Ovary (tissue), 9 donors: Measurements from ENCODE around the gene MGA. TPM values are rescaled to one million over a fixed set of nuclear protein-coding genes. Genes with fewer than 3 reads are reported as not detected.

ENCODE experiments used
- DNase-seq, 5 donors: peaks; one replicate each; pipeline ENCODE4 v3.0.0-alpha.2; 2019 to 2020
- H3K27ac ChIP-seq, 2 donors: fragments of 200-600 bp; one replicate each; pipeline versions ENCODE4 v1.5.1 to v1.8.0; 2019 to 2022
- H3K27me3 ChIP-seq: fragments of 200-600 bp; one replicate; pipeline ENCODE4 v1.8.0; 2022
- H3K36me3 ChIP-seq: fragments of 200-600 bp; sonication (generic); one replicate; pipeline ENCODE4 v1.5.1; 2019
- H3K4me1 ChIP-seq: one replicate; pipeline ENCODE4 v1.8.1; 2013; ENCODE audit warnings: mild to moderate bottlenecking, moderate library complexity; ENCODE audit not compliant: insufficient read depth
- H3K4me3 ChIP-seq: fragments of 200-600 bp; sonication (generic); one replicate; pipeline ENCODE4 v1.5.1; 2017
- H3K9me3 ChIP-seq, 2 donors: fragments of 200-600 bp in 1 of 2; sonication (generic) in 1 of 2; one replicate each; pipeline versions ENCODE4 v1.5.1 to v1.8.1; 2013 to 2019; ENCODE audit warnings: mild to moderate bottlenecking in 1 of 2, moderate library complexity in 1 of 2
- CTCF ChIP-seq, 3 donors: fragments of 450-650 bp in 2 of 3; fragments of 200-600 bp in 1 of 3; IDR thresholded peaks; one replicate each; pipeline versions ENCODE4 v1.5.1 to v1.8.0; 2016 to 2022; ENCODE audit warnings: antibody characterized with exemption in 3 of 3, mild to moderate bottlenecking in 1 of 3
- EP300 ChIP-seq: sonication (generic); formaldehyde crosslinking; IDR thresholded peaks from one replicate; pipeline ENCODE4 v1.6.1; 2017; ENCODE audit warnings: antibody characterized with exemption
- POLR2A ChIP-seq: fragments of 450-650 bp; IDR thresholded peaks from one replicate; pipeline ENCODE4 v1.6.1; 2017; ENCODE audit warnings: antibody characterized with exemption, mild to moderate bottlenecking, moderate library complexity
- WGBS, 3 donors: extraction: QIAGEN DNeasy Blood & Tissue Kit in 1 of 3; methylation state at CpG; one replicate each; pipeline versions ENCODE4 v1.1.5 to v1.1.7; 2013 to 2017; 5-methylcytosine and 5-hydroxymethylcytosine counted together
- intact Hi-C, 4 donors: fragments of 100-400 bp; cut with DNase I; formaldehyde crosslinking; loops; one replicate each; pipeline versions ENCODE4 v1.11.0 to v1.15.1; 2022 to 2023
- polyA plus RNA-seq, 2 donors: library from polyadenylated mRNA; stranded (reverse); fragments of 200-250 nt in 1 of 2; fragments of 350-450 nt in 1 of 2; fragmentation: Illumina TruSeq in 1 of 2; extraction: RNeasy Lipid Tissue Mini Kit (QIAGEN cat#74804) in 1 of 2; gene quantifications; one replicate each; pipeline ENCODE4 v1.2.3, GENCODE V29; 2013 to 2014
- total RNA-seq, 7 donors: library from RNA; depleted of rRNA in 2 of 7; stranded (reverse); fragments of >200 nt in 2 of 7; fragmentation: NEBNext Ultra II Directional in 3 of 7; extraction: Animal tissue kit (Norgen Biotek cat#: 25700) in 3 of 7; gene quantifications; one replicate each; pipeline versions ENCODE4 v1.1.0 to v1.2.4, GENCODE V29; 2016 to 2023
- donor health status: DM: no; HTN: no; CAD: no; lungs with moderate emphysema.
- donor health status: DM: no; HTN: no; CAD: no.
- donor health status: Bipolar disorder and iron deficiency.
- donor health status: DM: yes; HTN: yes; CAD: no.
- donor health status: DM: no; HTN: no; CAD: no.
- donor health status: DM: yes; HTN: yes; CAD: no.

MGA gene
- total and polyA plus RNA-seq, 9 donors: 7.1 to 90.2 (median 60.9) TPM

DNA sequence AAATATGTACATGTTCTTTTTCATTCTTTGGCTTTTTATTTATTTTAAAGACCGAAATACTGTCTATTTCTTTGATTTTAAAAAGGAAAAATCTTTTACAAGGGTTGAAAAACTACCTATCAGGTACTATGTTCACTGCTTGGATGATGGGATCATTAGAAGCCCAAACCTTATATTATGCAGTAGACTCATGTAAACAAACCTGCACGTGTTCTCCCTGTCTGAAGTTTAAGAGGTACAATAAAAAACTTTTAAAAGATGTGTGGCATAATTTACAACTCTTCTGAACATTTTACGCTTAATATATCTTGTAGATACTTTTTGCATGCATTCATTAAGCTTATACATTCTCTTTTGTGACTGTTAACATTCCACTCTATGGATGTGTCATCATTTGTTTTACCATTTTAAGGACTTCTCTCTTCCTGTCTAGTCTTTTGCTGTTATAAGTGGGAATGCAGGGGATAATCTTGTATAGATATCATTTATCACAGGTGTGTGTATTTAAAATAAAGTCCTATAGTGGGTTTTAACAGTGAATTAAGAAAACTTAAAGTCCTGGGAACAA is 6.2 kb downstream of the MGA start:
- DNase-seq: no peak
- Histone ChIP-seq H3K36me3 (no peaks in the 10 kb centered on the region), H3K9me3 (no peaks in the 10 kb centered on the region), H3K27ac (no peak overlapping the region), H3K4me1 (no peaks in the 10 kb centered on the region), H3K4me3 (no peak overlapping the region), H3K27me3 (no peaks in the 10 kb centered on the region)
- intact Hi-C loops: no loop called here
- WGBS, 3 donors: 76 to 80% (median 78%) methylated on average over 3 of the region's 3 CpGs
- TF ChIP-seq CTCF (IDR thresholded peaks at IDR 0.05) (no peak), EP300 (no peak), POLR2A (no peak)

GRCh38 chr15:41669701-41670100 is 9.5 kb downstream of the MGA start:
- no peak for DNase-seq
- H3K9me3 ChIP-seq: no peaks in the 10 kb centered on the region
- no peaks in the 10 kb centered on the region for H3K36me3 ChIP-seq
- no peak overlapping the region for H3K27ac ChIP-seq
- no peak overlapping the region for H3K4me3 ChIP-seq
- 81 to 87% (median 86%) methylated on average over 3 of the region's 3 CpGs for WGBS, 3 donors
- no peaks in the 10 kb centered on the region for H3K27me3 ChIP-seq
- TF ChIP-seq POLR2A (no peak), EP300 (no peak), CTCF (IDR thresholded peaks at IDR 0.05) (no peak)
- peaks cover 4% of the 10 kb centered on the region for H3K4me1 ChIP-seq
- intact Hi-C loops: no loop called here

- intact Hi-C loops: no loop called here
- TF ChIP-seq POLR2A: no peak
- no peak for TF ChIP-seq EP300
- TF ChIP-seq CTCF (IDR thresholded peaks at IDR 0.05): no peak
- no peak overlapping the region for H3K27ac ChIP-seq
- DNase-seq: no peak
- no peaks in the 10 kb centered on the region for H3K36me3 ChIP-seq
- peaks cover 4% of the 10 kb centered on the region for H3K4me1 ChIP-seq
- no peak overlapping the region for H3K4me3 ChIP-seq
- WGBS, 3 donors: 64 to 75% (median 68%) methylated on average over 7 of the region's 7 CpGs
- no peaks in the 10 kb centered on the region for H3K27me3 ChIP-seq
- no peaks in the 10 kb centered on the region for H3K9me3 ChIP-seq
Observed at GRCh38 chr15:41671656-41672648, 11.7 kb downstream of the MGA start.

DNA sequence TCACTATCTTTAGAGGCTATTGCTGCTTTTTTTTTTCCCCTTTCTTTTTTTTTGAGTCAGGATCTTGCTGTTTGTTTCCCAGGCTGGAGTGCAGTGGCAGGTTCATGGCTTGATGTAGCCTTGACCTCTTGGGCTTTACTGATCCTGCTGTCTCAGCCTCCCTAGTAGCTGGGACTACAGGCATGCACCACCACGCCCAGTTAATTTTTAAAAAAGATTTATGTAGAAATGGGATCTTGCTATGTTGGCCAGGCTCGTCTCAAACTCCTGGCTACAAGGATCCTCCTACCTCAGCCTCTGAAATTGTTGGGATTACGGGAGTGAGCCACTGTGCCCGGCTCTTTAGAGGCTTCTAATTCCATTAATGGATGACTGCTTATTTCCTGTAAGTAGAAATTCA is 15.1 kb downstream of the MGA start:
- peaks cover 4% of the 10 kb centered on the region for H3K4me1 ChIP-seq
- H3K36me3 ChIP-seq: no peaks in the 10 kb centered on the region
- no peaks in the 10 kb centered on the region for H3K9me3 ChIP-seq
- no peak overlapping the region for H3K27ac ChIP-seq
- no peak for DNase-seq
- no peaks in the 10 kb centered on the region for H3K27me3 ChIP-seq
- H3K4me3 ChIP-seq: no peak overlapping the region
- 92 to 96% (median 95%) methylated on average over 4 of the region's 4 CpGs for WGBS, 3 donors
- no peak for TF ChIP-seq CTCF (IDR thresholded peaks at IDR 0.05)
- intact Hi-C loops: no loop called here
